ENCODE results near the gene ARHGEF19.
"Not testable (repeated sequence)": the region's sequence is repeated elsewhere in the genome, so short reads cannot be mapped to it uniquely, and the experiment has no call there.

The ARHGEF19 gene

GRCh38 chr1:16167331-16168143 lies 44.9 kb downstream of the ARHGEF19 start:
- peak overlapping the region; percentile 73 to 79 (median 78) for H3K4me3 Mint-ChIP-seq
- peaks cover 27% of the 10 kb centered on the region for H3K27me3 Mint-ChIP-seq (ENCODE audit: low read depth)
- no peaks in the 10 kb centered on the region for H3K9me3 Mint-ChIP-seq
- peaks cover 22% of the 10 kb centered on the region for H3K4me1 Mint-ChIP-seq
- TF ChIP-seq CTCF (IDR thresholded peaks at IDR 0.05; ENCODE audit: unreplicated experiment in 3 of 3), result no peak
- H3K36me3 Mint-ChIP-seq (ENCODE audit: low read depth), result no peaks in the 10 kb centered on the region
- H3K27ac Mint-ChIP-seq, result peak overlapping the region in 1 of 3 experiments; percentile 43

GRCh38 chr1:16166117-16166516 lies 46.3 kb downstream of the ARHGEF19 start:
- Mint-ChIP-seq H3K36me3 (ENCODE audit: low read depth) (no peaks in the 10 kb centered on the region), H3K9me3 (no peaks in the 10 kb centered on the region), H3K27me3 (ENCODE audit: low read depth) (peaks cover 21% of the 10 kb centered on the region), H3K4me3 (peak overlapping the region; percentile 58 to 75 (median 69)), H3K4me1 (peaks cover 22% of the 10 kb centered on the region), H3K27ac (peak overlapping the region in 2 of 3 experiments; percentile 2 to 55)
- no peak for TF ChIP-seq CTCF (IDR thresholded peaks at IDR 0.05; ENCODE audit: unreplicated experiment in 3 of 3)

DNA sequence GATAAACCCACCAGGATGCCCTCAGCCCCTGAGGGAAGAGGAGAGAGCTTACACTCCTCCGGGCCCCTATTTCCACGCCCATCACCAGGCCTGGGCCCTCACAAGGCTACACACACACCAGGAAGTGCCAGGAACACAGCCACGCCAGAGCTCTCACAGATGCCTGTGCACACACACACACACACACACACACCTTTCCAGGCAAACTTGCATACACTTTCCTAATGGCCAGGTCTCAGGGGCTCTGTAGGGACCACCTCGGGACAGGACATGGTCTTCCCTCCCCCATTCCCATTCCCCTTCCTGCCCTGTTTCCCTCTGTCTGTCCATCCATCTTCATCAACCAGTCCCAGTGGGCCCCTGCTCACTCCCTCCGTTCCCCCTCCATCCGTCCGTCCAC lies 46.9 kb downstream of the ARHGEF19 start:
- Mint-ChIP-seq H3K9me3 (no peaks in the 10 kb centered on the region), H3K4me1 (peaks cover 22% of the 10 kb centered on the region), H3K27me3 (ENCODE audit: low read depth) (peaks cover 16% of the 10 kb centered on the region), H3K4me3 (peak overlapping the region; percentile 58 to 75 (median 69)), H3K36me3 (ENCODE audit: low read depth) (no peaks in the 10 kb centered on the region), H3K27ac (peak overlapping the region in 2 of 3 experiments; percentile 51 to 55)
- TF ChIP-seq CTCF (IDR thresholded peaks at IDR 0.05; ENCODE audit: unreplicated experiment in 3 of 3), result no peak

- H3K9me3 Mint-ChIP-seq, result no peaks in the 10 kb centered on the region
- TF ChIP-seq CTCF (IDR thresholded peaks at IDR 0.05; ENCODE audit: unreplicated experiment in 3 of 3), result no peak
- peaks cover 22% of the 10 kb centered on the region for H3K4me1 Mint-ChIP-seq
- H3K4me3 Mint-ChIP-seq, result no peak overlapping the region
- H3K27ac Mint-ChIP-seq, result peak overlapping the region in 2 of 3 experiments; percentile 51 to 55
- H3K27me3 Mint-ChIP-seq (ENCODE audit: low read depth), result peaks cover 16% of the 10 kb centered on the region
- H3K36me3 Mint-ChIP-seq (ENCODE audit: low read depth), result no peaks in the 10 kb centered on the region
Measured at GRCh38 chr1:16165073-16165364, 47.4 kb downstream of the ARHGEF19 start.

GRCh38 chr1:16164213-16165072 lies 48.0 kb downstream of the ARHGEF19 start:
- no peaks in the 10 kb centered on the region for H3K36me3 Mint-ChIP-seq (ENCODE audit: low read depth)
- H3K4me1 Mint-ChIP-seq, result peaks cover 22% of the 10 kb centered on the region
- H3K27ac Mint-ChIP-seq, result peak overlapping the region in 2 of 3 experiments; percentile 51 to 60
- TF ChIP-seq CTCF (IDR thresholded peaks at IDR 0.05; ENCODE audit: unreplicated experiment in 3 of 3), result no peak
- peak overlapping the region in 1 of 3 experiments; percentile 33 for H3K4me3 Mint-ChIP-seq
- no peaks in the 10 kb centered on the region for H3K9me3 Mint-ChIP-seq
- H3K27me3 Mint-ChIP-seq (ENCODE audit: low read depth), result peaks cover 16% of the 10 kb centered on the region

GRCh38 chr1:16163608-16164212 lies 48.7 kb downstream of the ARHGEF19 start:
- Mint-ChIP-seq H3K27ac (peak overlapping the region in 1 of 3 experiments; percentile 60), H3K27me3 (ENCODE audit: low read depth) (peaks cover 18% of the 10 kb centered on the region), H3K4me1 (peaks cover 22% of the 10 kb centered on the region), H3K4me3 (peak overlapping the region in 1 of 3 experiments; percentile 33)
- not testable (repeated sequence) for H3K9me3 Mint-ChIP-seq; H3K36me3 Mint-ChIP-seq (ENCODE audit: low read depth)
